DMS 273 (cell line): ENCODE measurements around the gene INTS4.
"Not testable (repeated sequence)": the region's sequence is repeated elsewhere in the genome, so short reads cannot be mapped to it uniquely, and the experiment has no call there.

ENCODE experiments used
- DNase-seq: peaks from one replicate; lab custom pipeline; 2025; ENCODE audit not compliant: unreplicated experiment; lab: John Stamatoyannopoulos, UW

Gene INTS4, protein sequence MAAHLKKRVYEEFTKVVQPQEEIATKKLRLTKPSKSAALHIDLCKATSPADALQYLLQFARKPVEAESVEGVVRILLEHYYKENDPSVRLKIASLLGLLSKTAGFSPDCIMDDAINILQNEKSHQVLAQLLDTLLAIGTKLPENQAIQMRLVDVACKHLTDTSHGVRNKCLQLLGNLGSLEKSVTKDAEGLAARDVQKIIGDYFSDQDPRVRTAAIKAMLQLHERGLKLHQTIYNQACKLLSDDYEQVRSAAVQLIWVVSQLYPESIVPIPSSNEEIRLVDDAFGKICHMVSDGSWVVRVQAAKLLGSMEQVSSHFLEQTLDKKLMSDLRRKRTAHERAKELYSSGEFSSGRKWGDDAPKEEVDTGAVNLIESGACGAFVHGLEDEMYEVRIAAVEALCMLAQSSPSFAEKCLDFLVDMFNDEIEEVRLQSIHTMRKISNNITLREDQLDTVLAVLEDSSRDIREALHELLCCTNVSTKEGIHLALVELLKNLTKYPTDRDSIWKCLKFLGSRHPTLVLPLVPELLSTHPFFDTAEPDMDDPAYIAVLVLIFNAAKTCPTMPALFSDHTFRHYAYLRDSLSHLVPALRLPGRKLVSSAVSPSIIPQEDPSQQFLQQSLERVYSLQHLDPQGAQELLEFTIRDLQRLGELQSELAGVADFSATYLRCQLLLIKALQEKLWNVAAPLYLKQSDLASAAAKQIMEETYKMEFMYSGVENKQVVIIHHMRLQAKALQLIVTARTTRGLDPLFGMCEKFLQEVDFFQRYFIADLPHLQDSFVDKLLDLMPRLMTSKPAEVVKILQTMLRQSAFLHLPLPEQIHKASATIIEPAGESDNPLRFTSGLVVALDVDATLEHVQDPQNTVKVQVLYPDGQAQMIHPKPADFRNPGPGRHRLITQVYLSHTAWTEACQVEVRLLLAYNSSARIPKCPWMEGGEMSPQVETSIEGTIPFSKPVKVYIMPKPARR

DNA sequence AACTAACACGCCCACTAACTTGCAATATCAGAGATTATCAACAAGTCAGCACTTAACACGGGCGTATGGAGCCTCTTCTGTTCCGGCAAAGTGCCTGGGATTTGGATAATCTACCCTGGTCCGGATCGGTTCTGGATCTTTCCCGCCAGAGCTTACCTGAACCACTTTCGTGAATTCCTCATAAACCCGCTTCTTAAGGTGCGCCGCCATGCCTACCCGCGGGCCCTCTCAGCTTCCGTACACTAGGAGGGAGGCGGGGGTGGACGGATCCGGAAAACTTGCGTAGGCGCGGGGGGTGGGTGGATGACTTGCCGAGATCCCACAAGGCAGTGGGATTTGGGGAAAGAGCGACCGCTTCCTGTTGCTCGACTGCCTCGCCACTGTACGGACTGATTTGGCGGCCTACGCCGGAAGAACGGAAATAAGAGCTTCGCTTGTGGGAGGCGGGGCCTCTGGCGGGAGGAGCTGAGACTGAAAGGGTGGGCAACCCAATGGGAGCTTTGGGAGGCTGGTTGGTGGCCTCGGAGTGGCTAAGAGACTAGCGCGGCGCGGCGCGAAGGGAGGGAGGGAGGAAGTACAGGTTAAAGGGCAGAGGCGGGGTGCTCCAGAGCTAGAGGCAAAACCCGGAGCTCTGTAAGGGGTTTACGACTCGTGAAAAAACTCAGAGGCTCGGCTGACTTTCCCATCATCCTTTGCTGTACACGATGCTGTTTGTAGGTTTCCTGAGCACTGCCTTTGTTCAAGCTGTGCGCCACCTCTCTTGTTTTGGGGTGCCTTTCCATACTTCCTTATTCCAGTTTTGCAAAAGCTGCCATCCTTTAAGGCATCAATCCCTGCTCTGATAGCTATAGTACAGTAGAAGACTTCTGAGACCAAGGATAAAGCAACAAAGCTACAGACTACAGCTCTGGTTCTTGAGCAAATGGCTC is at the start of gene INTS4:
TSS of gene INTS4 (minus strand) at position 235 of the 929 bp plus-strand sequence. CDS start at position 210, 25 bp downstream.
- peak; percentile 99 for DNase-seq

DNA sequence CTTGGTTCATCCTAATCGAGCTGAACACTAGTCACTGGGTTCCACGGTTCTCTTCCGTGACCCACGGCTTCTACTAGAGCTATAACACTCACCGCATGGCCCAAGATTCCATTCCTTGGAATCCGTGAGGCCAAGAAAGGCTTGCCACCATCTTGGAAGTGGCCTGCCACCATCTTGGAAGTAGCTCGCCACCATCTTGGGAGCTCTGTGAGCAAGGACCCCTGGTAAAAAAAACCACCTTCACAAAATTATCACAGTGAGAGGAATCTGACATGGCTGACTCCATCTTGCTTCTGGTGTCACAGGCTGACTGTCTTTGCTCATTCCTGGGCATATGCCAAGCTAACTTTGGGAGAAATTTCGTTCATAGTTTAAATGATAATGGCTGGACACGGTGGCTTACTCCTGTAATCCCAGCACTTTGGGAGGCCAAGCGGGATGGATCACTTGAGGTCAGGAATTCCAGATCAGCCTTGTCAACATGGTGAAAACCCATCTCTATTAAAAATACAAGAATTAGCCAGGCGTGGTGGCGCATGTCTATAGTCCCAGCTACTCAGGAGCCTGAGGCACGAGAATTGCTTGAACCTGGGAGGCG is 47.5 kb upstream of the INTS4 start:
- no peak for DNase-seq

DNA sequence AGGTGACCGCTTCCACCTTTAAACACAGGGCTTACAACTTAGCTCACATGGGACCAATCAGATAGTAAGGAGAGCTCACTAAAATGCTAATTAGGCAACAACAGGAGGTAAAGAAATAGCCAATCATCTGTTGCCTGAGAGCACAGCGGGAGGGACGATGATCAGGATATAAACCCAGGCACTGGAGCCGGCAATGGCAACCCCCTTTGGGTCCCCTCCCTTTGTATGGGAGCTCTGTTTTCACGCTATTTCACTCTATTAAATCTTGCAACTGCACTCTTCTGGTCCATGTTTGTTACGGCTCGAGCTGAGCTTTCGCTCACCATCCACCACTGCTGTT is 46.9 kb upstream of the INTS4 start:
- DNase-seq = not testable (repeated sequence)

DNA sequence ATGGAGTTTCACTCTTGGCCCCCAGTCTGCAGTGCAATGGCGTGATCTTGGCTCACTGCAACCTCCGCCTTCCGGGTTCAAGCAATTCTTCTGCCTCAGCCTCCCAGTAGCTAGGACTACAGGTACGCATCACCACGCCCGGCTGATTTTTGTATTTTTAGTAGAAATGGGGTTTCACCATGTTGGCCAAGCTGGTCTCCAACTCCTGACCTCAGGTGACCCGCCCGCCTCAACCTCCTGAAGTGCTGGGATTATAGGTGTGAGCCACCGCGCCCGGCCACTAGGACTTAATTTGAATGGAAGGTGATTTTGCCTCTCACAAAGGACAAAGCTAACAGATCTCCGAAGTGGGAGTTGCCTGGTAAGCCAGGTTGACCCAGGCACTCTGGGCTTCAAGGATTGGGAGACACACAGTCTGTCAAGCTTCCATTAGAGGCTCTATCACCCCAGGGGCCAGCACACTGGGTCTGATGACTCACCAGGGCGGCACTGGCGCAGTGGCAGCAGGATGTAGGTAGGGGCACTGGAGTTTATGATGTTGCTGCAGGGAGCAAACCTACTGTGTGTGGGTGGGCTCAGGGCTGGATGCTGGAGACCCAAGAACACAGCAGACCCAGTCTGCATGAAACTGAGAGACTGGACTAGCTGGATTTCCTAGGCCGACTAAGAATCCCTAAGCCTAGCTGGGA is 46.4 kb upstream of the INTS4 start:
- peak; percentile 12 for DNase-seq

DNA sequence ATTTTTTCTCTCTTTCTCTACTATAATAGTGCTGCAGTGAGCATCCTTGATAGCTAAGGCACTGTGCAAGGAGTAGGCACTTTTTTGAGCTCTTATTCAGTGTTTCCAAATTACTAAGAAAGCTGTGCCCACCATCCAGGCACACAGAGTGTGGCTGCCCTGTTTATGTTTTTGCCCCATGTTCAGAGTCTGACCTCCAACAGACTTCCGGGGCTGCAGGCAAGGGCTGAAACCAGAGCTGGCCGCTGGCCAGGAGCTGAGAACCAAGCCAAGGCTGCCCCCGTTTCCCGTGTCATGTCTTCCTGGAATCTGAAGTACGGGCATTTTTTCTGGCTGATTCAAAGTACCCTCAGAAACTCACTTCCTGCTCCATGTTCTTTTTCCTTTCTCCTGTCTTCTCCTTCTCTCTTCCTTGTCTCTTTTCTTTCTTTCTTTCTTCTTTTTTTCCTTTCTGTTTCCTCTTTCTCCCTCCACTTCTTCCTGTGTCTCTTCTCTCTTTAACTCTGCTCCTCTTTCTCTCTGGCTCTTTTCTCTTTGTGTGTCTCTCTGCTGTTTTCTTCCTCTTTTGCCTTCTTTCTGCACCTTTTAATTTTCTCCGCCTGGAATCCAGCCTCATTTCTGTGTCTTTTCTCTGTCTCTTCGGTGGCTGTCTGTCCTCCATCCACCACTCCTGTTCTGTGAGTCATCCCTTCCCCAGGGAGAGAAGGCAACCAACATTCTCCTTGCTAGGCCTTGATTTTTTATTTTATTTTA is 45.6 kb upstream of the INTS4 start:
- DNase-seq = peak; percentile 77

DNA sequence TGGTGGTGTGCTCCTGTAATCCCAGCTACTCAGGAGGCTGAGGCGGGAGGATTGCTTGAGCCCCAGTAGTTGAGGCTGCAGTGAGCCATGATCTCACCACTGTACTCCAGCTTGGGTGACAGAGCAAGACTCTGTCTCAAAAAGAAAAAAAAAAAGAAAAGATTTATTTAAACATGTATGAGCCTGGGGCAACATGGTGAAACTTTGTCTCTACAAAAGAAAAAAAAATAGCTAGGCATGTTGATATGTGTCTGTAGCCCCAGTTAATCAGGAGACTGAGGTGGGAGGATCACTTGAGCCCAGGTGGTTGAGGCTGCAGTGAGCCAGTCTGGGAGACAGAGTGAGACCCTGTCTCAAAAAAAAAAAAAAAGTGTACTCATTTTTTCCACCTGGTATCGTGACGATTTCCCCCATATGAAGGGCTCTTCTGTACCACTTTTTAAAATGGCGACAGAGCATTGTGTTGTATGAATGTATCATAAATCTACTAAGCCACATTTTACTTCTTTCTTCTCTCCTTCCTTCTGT is 45.0 kb upstream of the INTS4 start:
- DNase-seq = peak; percentile 34

DNA sequence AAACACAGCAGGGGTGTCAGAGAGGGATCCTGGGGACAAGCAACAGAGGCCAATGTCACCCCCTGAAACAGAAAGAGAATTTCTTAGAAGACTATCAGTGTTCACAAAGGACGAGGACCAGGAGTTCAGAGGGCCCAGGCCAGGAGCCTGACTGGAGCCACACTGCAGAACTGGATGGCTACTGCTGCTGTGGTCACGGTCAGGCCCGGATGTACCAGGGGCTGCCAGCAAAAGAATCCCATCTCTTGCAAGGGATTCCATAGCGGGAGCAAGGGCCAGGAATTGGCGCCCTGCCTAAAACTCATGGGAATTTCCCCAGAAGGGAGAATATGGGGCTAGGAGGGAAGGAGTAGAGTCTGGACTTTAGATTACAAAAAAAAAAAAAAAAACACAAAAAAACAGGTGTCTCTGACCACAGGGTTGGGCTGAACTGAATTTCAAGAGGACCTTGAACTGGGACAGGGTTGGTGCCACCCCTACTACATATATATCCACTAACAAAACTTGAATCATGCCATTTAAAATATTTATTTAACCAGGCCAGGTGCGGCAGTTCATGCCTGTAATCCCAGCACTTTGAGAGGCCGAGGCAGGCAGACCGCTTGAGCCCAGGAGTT is 44.3 kb upstream of the INTS4 start:
- DNase-seq = peak; percentile 6

DNA sequence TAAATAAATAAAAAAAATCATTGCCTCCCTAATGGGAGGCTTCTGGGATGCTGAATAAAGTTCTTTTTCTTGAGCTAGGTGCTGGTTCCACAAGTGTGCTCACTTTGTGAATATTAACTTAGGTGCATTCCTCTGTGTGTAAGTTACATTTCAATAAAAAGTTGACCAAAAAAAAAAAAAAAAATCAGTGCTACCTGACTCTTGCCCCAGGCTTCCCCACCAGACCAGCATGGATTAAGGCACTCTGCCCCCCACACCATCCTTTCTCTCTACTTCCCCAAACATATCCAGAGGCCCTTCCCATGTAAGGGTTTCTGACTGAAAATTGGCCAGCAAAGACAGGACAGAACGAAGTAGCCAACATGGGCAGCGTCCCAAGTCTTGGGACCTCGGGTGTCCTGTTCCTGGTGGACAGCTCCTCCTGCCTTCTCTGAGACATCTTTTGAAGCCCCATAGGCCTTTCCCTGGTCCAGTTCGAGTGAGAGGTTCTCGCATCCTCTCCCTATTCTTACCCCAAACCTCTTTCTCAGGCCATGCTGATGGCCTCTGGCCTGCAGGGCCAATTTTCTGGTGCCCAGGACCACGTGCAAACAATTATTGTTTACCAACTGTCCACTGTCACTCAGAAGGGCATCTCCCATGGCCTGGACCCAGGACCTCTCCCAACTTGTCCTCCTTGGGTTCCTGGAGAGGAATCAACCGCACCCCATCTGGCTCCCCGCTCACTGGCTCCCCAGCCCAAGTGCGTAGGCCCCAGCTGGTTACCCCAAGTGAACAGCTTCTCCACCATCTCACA is 43.6 kb upstream of the INTS4 start:
- no peak for DNase-seq

DNA sequence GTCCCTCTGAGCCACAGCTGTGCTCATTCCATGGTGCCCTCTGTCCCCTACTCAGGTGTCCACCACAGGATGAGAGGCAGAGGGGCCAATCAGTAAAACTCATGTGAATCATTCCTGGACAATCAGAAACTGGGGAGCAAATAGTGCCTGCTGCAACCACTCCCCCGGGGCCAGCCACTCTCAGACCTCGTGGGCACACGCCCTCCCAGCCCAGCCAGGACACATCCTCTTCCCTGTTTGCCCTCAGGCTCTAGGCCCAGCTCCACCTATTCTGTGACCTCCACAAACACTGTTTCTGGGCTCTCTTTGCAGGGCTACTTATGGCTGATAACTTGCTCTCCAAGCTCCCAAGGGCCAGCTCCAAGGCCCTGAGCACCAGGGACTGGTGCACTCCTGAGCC is 42.6 kb upstream of the INTS4 start:
- peak; percentile 50 for DNase-seq

DNA sequence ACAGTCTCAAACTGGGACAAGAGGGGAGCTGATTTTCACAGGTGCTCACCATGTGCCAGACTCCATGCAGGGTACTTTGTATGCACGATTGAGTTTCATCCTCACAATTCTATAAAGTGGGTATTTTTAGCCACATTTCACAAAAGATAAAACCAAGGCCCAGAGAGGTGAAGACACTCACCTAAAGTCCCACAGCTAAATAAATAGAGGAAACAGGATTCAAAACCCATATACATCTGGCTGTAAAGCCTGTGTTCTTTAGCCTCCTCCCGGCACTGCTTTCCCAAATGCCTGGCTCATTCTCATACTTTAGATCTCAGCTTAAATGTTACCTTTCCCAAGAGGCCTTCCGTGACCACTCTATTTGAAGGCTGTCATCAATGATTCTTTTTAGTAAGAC is 41.8 kb upstream of the INTS4 start:
- no peak for DNase-seq

DNA sequence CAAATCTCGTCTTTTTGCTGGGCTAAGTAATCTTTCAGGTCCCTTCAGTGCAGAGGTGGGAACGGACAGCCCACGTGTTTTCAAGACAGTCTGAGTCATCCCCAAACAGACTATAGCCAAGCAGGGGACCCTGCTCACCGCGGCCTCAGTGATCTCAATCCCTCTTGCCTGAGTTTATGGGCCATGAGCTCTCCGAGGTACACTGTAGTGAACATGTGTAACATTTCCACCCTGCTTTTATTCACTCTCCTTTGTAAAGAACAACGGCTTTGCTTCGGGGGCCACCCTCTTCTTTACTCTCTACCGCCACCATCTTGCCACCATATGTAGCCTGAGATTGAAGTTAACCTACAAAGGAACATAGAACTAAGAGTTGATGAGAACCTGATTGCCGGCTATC is 40.2 kb upstream of the INTS4 start:
- no peak for DNase-seq

DNA sequence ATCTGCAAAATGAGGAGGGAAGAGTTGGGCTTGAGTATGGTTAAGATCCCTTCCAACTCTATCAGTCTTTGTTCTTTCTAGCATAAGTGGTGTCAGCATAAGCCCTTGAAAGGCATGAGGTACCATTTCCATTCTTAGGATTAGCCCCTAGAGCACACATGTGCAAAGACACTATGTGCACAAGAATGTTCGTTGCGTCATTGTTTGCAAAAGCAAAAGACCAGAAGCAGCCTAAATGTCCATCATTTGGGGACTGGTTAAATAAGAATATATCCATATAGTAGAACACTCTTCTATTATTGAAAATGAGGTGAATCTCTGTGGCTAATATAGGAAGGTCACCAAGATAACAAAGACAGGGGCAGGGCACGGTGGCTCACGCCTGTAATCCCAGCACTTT is 38.6 kb upstream of the INTS4 start:
- DNase-seq = no peak

DNA sequence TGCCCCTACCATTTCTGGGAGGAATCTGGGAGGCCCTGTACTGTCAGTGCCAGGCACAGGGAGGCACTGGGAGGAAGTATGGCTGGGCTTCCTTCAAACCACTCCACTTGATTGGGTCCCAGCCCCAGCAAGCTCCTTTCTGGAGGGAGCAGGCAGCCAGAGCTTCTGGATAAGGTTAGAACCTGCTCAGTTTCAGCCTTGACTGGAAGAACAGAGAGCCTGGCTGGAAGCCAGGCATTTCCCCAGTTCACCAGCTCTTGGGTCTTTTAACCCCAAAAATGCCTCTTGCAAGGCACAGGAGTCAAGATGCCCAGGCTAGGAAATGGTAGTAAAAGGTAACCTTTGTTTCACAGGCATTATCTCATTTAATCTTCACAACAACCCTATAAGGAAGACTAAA is 37.6 kb upstream of the INTS4 start:
- peak; percentile 51 for DNase-seq

DNA sequence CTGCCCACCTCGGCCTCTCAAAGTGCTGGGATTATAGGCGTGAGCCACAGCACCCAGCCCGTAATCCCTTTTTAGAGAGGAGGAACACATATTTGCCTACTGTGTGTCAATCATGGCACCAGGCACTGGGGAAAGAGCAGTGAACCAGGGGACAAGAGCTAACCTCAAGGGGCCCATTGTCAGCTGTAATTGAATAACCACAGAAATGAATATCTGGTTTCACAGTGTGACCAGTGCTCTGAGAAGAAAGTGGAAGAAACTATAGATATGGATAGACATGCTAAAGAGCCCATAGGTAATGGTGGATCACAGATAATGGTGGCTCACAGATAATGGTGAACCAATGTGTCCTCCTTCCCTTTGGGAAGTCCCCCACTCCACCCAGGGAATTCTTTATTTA is 37.2 kb upstream of the INTS4 start:
- DNase-seq = no peak

DNA sequence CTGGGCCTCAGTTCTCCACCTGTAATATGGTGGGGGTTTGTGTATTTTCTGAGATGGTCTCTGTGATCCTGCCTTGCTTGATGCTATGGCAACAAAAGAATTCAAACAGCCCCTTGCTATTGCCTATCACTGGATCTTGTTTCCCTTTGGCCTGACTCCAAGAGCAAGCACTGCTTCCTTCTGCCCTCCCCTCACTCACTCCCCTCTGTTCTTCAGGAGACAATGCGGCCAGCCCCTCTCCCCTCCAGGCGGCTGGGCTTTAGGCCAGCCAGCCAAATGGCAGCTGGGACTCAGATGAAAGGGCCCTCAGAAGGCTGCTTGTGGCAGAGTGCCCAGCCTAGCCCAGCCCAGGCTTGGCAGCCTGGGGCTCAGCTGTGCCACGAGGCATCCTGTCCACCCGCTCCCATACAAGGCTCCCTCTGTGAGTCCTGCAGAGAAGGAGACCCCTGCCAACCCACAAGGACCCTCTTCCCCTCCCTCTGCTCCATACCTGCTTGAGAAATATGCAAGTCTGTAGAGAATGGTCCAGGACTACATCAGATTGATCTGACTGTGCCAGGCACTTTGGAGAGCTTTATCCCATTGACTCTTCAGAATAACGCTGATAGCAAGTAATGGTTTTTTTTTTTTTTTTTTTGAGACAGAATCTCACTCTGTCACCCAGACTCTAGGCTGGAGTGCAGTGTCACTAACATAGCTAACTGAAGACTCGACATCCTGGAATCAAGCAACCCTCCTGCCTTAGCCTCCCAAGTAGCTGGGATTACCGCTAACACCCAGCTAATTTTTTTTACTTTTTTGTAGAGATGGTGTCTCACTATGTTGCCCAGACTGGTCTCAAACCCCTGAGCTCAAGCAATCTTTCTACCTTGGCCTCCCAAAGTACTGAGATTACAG is 36.2 kb upstream of the INTS4 start:
- peak; percentile 97 for DNase-seq

DNA sequence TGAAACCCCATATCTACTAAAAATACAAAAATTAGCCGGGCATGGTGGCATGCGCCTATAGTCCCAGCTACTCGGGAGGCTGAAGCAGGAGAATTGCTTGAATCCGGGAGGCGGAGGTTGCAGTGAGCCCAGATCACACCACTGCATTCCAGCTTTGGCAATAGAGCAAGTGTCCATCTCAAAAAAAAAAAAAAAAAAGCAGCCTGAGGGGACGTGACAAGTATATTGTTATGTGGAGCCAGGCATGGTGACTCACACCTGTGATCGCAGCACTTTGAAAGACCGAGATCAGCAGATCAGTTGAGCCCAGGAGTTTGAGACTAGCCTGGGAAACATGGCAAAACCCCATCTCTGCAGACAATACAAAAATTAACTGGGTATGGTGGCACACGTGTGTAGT is 34.0 kb upstream of the INTS4 start:
- DNase-seq = not testable (repeated sequence)

DNA sequence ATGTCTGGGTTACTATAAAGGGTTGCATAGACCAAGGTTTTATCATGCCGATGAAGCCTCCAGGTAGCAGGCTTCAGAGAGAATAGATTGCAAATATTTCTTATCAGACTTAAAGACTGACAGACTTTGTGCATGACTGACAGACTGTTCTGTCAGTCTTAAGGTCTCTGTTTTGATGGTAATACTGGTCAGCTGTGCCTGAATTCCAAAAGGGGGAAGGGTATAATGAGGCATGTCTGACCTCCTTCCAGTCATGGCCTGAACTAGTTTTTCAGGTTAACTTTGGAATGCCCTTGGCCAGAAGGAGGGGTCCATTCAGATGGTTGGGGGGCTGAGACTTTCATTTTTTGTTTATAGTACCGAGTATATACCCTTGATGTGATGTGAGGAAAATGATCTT is 33.3 kb upstream of the INTS4 start:
- no peak for DNase-seq
